Choroid plexus epithelial cell (primary cell): ENCODE measurements around the gene MIA2.
"Not testable (repeated sequence)": the region's sequence is repeated elsewhere in the genome, so short reads cannot be mapped to it uniquely, and the experiment has no call there.

Experiments
- DNase-seq: peaks from one replicate; pipeline ENCODE4 v3.0.0-alpha.2; 2010; ENCODE audit warnings: low read depth
- H3K4me3 ChIP-seq: 2 replicates; pipeline ENCODE4 v1.5.1; 2011; ENCODE audit warnings: low read depth, mild to moderate bottlenecking, control low read depth, low read length, moderate library complexity
- TF ChIP-seq, protein P1 (sequence below): conservative IDR thresholded peaks from 2 replicates; pipeline ENCODE4 v1.5.1; 2011; ENCODE audit warnings: low read depth, mild to moderate bottlenecking, control low read depth, inconsistent platforms, low read length, moderate library complexity

The MIA2 gene

DNA sequence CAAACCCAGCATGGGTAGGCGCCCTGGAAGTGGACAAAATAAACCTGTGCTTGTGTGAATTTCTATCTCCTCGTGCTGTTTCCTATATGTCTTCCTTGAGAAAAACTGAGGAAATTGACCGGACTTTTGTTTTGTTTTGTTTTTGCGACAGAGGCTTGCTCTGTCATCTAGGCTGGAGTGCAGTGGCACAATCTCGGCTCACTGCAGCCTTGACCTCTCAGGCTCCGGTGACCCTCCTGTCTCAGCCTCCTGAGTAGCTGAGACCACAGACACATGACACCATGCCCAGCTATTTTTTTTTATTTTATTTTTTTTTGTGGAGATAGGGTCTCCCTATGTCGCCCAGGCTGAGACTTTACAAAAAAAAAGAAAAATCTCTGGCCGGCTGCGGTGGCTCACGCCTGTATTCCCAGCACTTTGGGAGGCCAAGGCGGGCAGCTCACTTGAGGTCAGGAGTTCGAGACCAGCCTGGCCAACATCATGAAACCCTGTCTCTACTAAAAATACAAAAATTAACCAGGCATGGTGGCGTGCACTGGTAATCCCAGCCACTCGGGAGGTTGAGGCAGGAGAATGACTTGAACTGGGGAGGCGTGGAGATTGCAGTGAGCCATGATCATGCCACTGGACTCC, 22.5 kb upstream of the MIA2 start:
- TF ChIP-seq, protein P1, sequence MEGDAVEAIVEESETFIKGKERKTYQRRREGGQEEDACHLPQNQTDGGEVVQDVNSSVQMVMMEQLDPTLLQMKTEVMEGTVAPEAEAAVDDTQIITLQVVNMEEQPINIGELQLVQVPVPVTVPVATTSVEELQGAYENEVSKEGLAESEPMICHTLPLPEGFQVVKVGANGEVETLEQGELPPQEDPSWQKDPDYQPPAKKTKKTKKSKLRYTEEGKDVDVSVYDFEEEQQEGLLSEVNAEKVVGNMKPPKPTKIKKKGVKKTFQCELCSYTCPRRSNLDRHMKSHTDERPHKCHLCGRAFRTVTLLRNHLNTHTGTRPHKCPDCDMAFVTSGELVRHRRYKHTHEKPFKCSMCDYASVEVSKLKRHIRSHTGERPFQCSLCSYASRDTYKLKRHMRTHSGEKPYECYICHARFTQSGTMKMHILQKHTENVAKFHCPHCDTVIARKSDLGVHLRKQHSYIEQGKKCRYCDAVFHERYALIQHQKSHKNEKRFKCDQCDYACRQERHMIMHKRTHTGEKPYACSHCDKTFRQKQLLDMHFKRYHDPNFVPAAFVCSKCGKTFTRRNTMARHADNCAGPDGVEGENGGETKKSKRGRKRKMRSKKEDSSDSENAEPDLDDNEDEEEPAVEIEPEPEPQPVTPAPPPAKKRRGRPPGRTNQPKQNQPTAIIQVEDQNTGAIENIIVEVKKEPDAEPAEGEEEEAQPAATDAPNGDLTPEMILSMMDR: no peak
- H3K4me3 ChIP-seq: no peak overlapping the region
- DNase-seq: no peak

DNA sequence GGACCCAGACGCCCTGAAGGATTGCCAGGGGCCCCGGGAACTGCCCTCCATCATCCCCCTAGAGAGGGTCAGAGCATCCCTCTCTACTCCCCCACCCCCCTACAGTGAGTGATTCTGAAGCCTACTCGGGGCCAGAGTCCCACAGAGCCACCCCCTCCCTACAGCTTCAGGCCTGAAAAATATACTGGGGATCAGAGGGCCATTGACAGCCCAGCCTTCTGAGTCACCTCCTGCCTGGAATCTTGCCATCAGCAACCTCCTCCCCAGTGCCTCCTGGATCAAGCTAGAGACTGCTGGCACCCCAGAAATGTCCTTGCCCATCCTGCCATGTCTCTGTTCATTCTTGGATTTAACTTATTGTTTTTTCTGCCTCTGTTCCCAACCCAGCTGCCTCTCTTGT, 21.7 kb upstream of the MIA2 start:
- no peak for DNase-seq
- TF ChIP-seq, protein P1: no peak
- no peak overlapping the region for H3K4me3 ChIP-seq

DNA sequence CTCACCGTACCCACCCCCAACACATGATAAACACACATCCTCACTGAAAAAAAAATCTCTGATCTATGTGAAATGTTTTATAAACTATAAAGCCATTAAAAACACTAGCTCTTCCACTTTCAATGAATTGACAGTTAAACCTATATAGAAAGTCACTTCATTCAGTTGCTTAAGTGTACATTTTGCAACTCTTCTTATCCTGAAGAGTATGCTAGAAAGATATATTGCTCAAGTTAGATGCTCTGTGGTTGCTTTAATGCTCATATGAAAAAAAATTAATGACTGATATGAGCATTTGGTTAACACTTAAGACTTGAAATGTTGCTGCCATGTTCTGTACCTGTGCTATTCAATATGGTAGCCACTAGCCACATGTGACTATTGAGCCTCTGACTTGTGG, 21.0 kb upstream of the MIA2 start:
- no peak overlapping the region for H3K4me3 ChIP-seq
- no peak for DNase-seq
- TF ChIP-seq, protein P1: no peak

DNA sequence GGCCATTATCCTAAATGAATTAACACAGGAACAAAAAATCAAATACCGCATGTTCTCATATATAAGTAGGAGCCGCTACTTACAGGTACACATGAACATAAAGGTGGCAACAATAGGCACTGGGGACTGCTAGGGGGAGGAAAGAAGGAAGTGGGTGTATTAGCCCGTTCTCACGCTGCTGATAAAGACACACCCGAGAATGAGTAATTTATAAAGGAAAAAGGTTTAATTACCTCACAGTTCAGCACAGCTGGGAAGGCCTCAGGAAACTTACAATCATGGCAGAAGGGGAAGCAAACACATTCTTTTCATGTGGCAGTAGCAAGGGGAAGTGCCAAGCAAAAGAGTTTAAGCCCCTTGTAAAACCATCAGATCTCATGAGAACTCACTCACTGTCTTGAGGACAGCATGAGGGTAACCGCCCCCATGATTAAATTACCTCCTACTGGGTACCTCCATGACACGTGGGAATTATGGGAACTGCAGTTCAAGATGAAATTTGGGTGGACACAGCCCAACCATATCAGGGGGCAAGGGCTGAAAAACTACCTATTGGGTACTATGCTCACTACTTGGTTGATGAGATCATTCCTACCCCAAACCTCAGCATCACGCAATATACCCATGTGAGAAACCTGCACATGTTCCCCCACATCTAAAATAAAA, 16.4 kb upstream of the MIA2 start:
- TF ChIP-seq, protein P1: no peak
- H3K4me3 ChIP-seq: no peak overlapping the region
- no peak for DNase-seq

DNA sequence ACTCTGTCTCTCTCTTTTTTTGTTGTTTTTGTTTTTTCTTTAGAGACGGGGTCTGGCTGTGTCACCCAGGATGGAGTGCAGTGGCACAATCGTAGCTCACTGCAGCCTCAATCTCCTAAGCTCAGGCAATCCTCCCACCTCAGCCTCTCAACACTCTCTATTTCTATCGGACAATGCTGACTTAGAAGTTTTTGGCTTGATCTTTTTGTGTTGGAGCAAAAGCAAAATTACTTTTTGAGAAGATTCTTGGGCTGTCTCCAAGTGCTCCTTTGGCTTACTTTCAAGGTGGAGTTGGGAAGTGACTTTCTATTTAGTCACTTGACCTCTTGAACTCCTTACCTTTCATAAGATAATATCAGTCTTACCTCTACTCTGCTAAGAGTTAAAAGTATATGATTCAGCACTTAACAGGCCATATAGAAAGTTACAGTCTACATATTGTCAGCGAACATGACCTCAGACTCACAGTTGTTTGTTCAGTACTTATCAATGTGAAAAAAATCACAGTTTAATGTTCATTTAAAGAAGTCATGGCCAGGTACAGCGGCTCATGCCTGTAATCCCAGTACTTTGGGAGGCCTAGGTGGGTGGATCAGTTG, 15.4 kb upstream of the MIA2 start:
- TF ChIP-seq, protein P1: no peak

DNA sequence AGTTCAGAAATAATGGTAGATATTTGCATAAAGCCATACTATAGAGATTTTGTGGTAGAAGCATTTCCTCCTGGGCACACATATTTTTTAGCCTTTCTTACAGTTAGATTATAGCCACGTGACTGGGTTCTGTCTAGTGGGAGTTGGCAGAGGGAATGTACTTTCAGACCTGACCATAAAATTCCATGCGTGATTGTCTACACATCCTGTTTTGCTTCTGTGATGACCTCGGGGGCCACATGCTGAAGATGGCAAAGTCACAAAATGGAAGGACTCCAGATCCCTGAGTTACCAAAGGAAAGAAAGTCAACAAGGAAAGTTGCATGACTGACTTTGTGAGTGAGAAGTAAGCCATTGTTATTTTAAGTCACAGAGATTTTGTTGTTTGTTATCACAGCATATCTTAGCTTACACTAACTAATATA, 14.6 kb upstream of the MIA2 start:
- peak; percentile 85 for DNase-seq
- TF ChIP-seq, protein P1: no peak
- H3K4me3 ChIP-seq: no peak overlapping the region

More for the DNA sequence above, 15.4 kb upstream of the MIA2 start:
- H3K4me3 ChIP-seq: no peak overlapping the region
- peak; percentile 47 for DNase-seq

DNA sequence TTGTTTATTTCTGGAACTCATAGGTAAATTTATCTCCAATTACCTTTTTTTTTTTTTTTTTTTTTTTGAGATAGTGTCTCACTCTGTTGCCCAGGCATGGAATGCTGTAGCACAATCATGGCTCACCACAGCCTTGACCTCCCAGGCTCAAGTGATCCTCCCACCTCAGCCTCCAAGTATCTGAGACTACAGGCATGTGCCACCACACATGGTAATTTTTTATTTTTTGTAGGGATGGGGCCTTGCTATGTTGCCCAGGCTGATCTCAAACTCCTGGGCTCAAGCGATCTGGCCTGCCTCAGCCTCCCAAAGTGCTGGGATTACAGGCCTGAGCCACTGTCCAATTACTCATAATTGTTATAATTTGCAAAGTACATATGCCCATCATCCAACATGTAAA, 13.2 kb upstream of the MIA2 start:
- DNase-seq, H3K4me3 ChIP-seq: not testable (repeated sequence)
